Fibroblast of skin of left quadriceps (primary cell): Measurements from ENCODE around the gene ENTREP1.
"Not testable (repeated sequence)": the region's sequence is repeated elsewhere in the genome, so short reads cannot be mapped to it uniquely, and the experiment has no call there.

Experiments
- DNase-seq, 2 experiments: peaks; one replicate each; pipeline ENCODE4 v3.0.0-alpha.2; 2013; ENCODE audit warnings: low read depth in 2 of 2

The ENTREP1 gene

GRCh38 chr9:69411246-69411645, 86.2 kb downstream of the ENTREP1 start:
- no peak for DNase-seq

DNA sequence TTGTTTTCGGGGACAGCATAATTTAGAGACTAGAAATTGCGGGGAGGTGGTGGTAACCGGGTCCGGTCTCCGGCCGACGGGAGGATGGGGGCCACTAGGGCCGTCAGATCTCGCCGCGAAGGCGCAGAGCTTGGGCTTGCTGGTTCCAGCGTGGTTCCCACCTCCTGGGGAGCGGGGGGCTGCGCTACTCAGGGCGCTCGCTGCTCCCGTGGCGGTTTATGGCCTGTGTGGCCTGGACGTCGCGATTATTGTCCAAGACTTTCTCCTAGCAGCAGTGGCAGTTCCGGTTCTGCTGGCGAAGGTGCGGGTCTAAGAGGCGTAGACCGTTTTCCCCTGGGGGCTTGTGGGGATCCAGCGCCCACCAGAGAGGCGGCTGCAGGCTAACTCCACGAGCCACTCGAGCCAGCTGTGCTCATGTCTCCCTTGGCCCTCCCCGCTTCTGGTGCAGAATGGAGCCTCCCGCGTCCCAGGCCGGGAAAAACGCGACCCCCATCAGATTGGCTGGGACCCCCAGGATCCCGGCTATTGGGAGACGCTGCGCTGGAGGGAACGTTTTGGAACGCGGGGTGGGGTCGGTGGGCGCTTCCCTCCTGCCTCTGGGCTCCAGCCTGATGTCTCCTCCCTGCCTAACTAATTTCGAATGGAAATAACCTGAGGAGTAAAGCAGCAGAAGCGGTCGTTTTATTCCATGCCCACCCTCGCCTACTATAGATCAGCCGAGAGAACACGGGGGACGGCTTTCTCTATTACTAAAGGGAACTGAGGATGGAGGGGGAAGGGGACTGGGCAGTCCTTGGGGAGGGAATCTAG, 87.1 kb downstream of the ENTREP1 start:
- DNase-seq = no peak

GRCh38 chr9:69412741-69413150, 87.7 kb downstream of the ENTREP1 start:
- peak; percentile 14 to 19 for DNase-seq

- no peak for DNase-seq
Observed at GRCh38 chr9:69420611-69421270, 95.7 kb downstream of the ENTREP1 start.

GRCh38 chr9:69421908-69422801, 97.1 kb downstream of the ENTREP1 start:
- peak; percentile 35 to 44 for DNase-seq

- no peak for DNase-seq
Observed at GRCh38 chr9:69425136-69425801, 100.3 kb downstream of the ENTREP1 start.

- no peak for DNase-seq
Observed at GRCh38 chr9:69427286-69427685, 102.3 kb downstream of the ENTREP1 start.

DNA sequence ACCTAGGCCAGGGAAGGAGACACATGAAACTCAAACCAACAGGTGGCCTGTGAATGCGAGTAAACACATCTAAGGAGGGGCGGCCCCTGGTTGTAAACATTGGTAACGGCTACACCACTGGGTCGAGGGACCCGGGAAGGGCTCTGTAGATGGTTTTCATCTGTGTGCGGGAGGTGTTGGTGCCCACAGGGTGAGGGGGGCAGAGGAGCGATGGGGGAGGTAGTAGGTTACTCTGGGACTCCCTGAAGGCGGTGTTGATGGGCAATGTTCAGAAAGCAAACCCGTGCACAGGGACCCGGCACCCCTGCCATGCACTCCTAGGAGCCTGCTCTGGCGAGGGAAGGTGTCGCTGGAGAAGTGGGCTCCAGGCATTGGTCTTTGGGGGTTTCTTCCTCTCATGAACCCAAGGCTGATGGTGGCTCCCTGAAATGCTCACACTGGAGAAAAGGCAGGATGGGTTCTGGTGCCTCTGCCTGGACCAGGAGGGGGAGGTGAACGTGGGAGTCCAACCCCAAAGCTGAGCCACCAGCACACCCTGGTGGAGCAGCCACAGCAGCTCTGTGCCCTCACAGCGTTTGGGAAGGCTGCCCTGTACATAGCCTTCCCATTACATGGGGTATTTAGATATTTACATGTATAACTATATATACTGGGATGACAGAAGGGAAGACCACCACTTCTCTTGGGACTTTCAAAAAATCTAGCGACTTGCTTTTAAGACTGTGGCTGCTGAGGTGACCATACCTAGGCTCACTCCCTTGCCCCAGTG, 103.2 kb downstream of the ENTREP1 start:
- no peak for DNase-seq

- no peak for DNase-seq
Observed at GRCh38 chr9:69429281-69429680, 104.3 kb downstream of the ENTREP1 start.

DNA sequence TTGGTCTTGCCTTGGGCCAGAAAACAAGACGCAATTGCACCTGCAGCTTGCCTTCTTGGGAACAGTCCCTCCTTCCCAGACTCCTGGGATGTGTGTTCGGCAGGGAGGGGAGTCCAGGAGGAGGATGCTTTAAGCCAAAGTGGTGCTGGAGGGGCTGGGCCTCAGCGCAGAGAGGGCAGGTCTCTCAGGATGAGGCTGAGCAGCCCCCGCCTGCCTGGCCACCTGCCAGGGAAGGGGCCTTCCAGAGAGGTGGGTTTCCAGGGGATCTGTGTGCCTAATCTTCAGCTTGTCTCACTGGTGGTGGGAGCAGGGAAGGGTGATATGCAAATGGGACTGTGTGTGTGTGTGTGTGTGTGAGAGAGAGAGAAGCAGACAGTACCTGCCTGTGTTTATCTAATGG, 105.2 kb downstream of the ENTREP1 start:
- DNase-seq = no peak

- DNase-seq = no peak
Observed at GRCh38 chr9:69431203-69431602, 106.2 kb downstream of the ENTREP1 start.

- DNase-seq = no peak
Observed at GRCh38 chr9:69431777-69432176, 106.8 kb downstream of the ENTREP1 start.

GRCh38 chr9:69432623-69433022, 107.6 kb downstream of the ENTREP1 start:
- DNase-seq = no peak

DNA sequence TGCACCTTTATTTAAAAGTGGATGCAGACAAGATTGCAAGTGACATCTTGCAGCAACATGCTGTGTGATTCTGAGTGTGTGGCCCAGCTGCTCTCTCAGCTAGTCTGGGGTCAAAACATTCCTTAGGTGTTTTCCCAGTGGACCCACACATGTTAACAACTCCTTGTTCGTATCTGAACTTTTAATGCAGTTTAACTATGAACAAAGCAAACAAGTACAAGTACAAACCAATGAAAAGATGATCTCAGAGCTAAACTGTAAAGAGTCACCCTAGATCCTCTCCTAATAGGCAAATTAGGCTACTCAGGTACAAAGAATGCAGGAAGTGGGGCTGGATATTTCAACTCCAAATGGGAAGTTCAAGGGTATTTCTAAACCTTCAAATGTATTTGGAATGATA, 108.4 kb downstream of the ENTREP1 start:
- DNase-seq = peak in 1 of 2 experiments; percentile 11

DNA sequence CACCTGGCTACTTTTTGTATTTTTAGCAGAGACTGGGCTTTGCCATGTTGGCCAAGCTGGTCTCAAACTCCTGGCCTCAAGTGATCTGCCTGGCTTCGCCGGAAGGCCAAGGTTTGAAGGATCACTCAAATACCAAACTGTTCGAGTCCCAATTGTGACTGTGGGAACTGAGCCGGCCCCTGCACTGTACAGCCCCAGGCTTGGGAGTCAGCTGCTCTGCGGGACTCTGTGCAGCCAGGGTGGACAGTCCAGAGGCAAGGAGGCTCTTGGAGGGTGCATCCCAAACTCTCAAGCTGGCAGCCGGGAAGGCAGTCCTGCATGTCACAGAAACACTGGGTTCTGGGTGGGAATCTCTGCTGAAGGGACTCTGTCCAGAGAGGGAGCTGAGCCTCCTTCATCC, 109.0 kb downstream of the ENTREP1 start:
- no peak for DNase-seq

GRCh38 chr9:69439654-69440053, 114.6 kb downstream of the ENTREP1 start:
- not testable (repeated sequence) for DNase-seq

- DNase-seq = not testable (repeated sequence)
Observed at GRCh38 chr9:69440254-69440955, 115.4 kb downstream of the ENTREP1 start.
